EH (cell line): Measurements from ENCODE around the gene SYNE1.
A peak's percentile ranks its signal among the peaks of the same experiment; 100 is the strongest.
"Not testable (repeated sequence)": the region's sequence is repeated elsewhere in the genome, so short reads cannot be mapped to it uniquely, and the experiment has no call there.

Experiments used
- DNase-seq: peaks from one replicate; pipeline ENCODE4 v3.0.0-alpha.2; 2015; ENCODE audit warnings: low read depth

Gene SYNE1, protein sequence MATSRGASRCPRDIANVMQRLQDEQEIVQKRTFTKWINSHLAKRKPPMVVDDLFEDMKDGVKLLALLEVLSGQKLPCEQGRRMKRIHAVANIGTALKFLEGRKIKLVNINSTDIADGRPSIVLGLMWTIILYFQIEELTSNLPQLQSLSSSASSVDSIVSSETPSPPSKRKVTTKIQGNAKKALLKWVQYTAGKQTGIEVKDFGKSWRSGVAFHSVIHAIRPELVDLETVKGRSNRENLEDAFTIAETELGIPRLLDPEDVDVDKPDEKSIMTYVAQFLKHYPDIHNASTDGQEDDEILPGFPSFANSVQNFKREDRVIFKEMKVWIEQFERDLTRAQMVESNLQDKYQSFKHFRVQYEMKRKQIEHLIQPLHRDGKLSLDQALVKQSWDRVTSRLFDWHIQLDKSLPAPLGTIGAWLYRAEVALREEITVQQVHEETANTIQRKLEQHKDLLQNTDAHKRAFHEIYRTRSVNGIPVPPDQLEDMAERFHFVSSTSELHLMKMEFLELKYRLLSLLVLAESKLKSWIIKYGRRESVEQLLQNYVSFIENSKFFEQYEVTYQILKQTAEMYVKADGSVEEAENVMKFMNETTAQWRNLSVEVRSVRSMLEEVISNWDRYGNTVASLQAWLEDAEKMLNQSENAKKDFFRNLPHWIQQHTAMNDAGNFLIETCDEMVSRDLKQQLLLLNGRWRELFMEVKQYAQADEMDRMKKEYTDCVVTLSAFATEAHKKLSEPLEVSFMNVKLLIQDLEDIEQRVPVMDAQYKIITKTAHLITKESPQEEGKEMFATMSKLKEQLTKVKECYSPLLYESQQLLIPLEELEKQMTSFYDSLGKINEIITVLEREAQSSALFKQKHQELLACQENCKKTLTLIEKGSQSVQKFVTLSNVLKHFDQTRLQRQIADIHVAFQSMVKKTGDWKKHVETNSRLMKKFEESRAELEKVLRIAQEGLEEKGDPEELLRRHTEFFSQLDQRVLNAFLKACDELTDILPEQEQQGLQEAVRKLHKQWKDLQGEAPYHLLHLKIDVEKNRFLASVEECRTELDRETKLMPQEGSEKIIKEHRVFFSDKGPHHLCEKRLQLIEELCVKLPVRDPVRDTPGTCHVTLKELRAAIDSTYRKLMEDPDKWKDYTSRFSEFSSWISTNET (N-terminal part only)

DNA sequence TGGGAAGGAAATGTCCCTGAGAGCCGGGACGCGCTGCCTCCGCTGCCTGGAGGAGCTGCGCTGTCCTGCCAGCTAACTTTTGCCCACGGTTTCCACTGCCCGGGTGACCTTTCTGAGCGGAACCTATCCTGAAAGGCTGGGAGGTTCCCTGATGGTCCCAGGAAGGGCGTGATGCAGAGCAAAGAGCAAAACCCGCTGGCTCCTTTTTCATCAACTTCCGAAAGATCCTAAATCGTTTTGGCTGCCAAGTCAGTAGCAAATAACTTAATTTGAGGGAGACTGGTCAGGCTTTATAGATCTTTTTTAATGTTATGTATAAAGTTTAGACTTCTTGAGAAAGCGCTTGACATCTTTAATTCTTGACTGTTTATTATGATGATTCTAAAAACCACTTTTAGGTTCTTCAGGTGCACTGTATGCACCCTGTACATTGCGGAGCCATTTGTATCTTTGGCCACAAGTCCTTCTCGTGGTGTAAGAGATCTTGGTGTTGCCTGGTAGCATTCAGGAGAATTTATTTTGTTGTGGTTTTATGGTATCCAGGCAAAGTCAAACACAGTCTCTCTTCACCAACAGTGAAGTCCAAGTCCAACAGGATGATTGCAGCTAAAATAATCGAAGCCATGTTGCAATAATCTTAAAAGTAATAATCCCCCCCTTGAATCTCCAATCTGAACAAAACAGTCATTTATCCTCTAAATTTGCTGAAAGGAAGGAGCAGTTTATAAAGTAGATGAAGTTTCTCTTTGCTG is at the start of gene SYNE1:
Gene SYNE1, minus strand, starts transcription at position 67 of the 752 bp plus-strand sequence. CDS start 9,031 bp downstream, outside the sequence.
- peak; percentile 35 for DNase-seq

DNA sequence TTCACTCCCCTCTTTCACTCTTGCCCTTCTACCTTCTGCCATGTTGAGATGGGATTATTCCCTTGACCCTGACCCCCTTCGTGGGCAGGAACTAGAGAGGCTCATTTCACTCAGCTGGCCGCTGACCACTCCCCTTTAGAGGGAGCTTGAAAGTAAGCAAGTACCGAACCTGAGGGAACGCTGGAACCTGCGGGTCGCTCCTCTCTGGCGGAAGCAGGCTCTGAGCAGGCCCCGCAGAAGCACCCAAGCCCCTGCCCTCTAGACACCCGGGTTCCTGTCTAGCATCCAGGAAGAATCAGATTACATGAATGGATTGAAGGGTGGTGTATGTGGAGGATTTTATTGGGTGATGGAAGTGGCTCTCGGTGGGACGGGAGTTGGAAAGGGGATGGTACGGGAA is 48.7 kb upstream of the SYNE1 start:
- no peak for DNase-seq

DNA sequence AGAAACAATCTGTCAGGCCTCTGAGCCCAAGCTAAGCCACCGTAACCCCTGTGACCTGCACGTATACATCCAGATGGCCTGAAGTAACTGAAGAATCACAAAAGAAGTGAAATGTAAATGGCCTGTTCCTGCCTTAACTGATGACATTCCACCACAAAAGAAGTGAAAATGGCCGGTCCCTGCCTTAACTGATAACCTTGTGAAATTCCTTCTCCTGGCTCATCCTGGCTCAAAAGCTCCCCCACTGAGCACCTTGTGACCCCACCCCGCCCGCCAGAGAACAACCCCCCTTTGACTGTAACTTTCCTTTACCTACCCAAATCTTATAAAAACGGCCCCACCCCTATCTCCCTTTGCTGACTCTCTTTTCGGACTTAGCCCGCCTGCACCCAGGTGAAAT is 45.8 kb upstream of the SYNE1 start:
- DNase-seq, result not testable (repeated sequence)

DNA sequence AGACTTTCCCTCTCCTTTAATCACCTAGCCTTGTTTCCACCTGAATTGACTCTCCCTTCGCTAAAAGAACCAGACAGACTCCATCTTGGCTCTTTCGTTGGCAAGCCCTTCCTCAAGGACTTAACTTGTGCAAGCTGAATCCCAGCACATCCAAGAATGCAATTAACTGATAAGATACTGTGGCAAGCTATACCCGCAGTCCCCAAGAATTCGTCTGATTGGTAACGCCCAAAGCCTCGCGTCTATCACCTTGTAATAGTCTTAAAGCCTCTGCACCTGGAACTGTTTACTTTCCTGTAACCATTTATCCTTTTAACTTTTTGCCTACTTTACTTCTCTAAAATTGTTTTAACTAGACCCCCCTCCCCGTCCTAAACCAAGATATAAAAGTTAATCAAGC is 45.0 kb upstream of the SYNE1 start:
- DNase-seq, result no peak

DNA sequence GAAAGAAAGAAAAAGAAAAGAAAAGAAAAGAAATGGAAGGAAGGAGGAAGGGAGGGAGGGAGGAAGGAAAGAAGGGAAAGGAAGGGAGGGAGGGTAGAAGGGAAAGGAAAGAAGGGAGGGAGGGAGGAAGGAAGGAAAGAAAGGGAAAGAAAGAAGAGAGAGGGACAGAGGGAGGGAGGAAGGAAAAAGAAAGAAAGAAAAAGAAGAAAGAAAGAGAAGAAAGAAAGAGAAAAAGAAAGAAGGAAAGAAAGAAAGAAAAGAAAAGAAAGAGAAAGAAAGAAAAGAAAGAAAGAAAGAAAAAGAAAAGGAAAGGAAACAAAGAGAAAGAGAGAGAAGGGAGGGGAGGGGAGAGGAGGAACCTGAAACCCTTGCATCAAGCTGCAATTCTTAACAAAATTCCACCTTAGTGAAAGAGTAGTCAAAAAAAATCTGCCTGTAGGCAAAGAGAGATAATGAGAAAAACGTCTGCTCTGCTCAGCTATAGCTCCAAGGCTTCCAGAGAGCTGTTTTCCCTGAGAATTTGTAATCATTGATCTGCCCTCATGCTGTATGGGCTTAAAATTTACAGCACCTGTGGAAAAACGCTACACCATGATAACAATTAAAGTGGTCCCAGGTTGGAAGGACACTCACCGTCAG is 43.8 kb upstream of the SYNE1 start:
- DNase-seq, result no peak

DNA sequence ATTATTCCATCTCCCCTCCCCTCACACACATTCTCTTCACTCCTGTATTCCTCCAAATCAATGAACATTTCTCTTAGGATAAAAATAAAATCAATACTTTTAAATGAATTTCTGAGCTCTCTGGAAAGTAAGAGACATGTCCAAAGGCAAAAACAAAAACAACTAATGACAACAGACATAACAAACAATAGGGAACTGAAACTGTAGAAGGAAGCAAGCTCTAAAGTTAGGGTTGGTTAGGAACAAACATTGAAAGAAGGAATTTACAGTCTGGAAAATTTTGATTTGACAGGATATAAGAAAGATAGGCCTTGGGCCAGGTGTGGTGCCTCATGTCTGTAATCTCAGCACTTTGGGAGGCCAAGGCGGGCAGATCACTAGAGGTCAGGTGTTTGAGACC is 43.0 kb upstream of the SYNE1 start:
- DNase-seq, result no peak

DNA sequence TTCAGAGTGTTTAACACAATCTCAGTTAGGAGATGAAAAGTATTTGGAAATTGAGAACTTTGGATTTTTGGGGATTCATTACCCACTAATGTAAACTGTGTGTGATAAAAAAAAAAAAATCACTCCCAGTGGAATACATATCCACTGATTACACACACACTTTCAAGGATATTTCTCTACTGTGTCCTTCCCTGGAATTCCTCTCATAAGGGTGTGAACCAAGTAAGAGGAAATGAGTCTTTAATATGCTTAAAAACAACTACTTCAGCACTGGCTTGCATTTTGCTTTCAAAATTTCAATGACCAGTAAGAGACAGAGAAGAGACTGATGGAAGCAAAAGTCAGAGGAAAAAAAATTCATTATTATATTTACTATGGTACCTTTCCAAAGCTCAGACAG is 36.1 kb upstream of the SYNE1 start:
- DNase-seq, result peak; percentile 22

DNA sequence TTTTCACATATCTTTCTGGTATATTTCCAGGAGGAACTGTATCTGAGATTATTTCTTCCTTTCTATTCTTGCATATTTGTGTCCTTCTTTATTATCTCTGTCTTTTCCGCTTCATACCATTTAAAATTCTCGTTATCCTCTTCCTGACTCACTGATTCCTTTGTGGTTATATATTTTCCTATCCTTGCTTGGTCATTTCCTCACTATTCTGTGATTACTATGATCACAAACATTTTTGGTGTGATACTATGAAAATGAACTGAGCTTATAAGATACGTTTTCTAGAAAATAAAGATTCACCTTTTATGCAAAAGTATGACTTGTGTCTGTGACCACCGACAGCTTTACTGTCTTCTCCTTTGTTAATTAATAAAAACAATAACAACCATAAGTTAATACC is 34.0 kb upstream of the SYNE1 start:
- peak; percentile 63 for DNase-seq

DNA sequence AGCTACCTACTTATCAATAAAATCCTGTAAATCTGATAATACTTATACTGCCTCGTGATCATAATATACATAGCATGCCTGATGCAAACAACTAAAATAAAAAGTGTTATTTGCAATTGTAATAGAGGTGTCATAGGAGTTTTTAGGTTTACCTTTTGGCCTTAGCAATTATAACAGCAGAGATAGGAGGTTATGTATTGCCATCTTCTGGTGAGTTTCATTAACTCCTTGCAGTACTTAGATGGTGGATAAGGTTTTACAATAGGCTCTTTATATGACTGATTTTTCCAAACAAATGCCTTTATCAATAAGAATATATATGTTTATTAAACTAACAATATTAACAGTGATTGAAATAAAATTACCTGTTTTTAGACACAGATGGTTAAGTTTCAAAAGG is 32.7 kb upstream of the SYNE1 start:
- DNase-seq, result peak; percentile 51

DNA sequence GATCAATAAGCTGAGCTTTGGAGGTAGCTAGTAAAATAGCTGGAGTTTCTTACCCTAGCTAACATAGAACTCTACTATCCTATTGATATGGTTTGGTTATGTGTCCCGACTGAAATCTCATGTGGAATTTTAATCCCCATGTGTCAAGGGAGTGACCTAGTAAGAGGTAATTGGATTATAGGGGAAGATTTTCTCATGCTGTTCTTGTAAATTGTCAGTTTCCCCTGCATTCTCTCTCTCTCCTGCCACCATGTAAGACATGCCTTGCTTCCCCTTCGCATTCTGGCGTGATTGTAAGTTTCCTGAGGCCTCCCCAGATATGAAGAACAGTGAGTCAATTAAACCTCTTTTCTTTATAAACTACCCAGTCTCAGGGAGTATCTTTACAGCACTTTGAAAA is 24.6 kb upstream of the SYNE1 start:
- DNase-seq, result no peak

DNA sequence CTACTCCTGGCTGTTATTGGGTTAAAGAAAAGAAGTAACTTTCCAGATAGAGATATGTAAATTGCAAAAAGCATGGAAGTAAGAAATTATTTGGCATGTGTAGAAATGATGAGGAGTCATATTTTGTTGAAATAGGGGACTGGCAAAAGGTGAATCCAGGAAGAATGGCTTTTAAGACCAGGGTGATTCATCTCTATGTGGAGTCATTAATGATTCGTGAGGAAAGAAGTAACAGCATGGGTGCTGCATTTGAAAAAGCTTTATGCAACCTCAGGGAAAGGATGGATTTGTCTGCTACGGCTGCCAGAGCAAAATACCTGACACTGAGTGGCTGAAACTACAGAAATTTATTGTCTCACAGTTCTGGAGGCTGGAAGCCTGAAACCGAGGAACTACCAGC is 14.8 kb upstream of the SYNE1 start:
- peak; percentile 36 for DNase-seq

DNA sequence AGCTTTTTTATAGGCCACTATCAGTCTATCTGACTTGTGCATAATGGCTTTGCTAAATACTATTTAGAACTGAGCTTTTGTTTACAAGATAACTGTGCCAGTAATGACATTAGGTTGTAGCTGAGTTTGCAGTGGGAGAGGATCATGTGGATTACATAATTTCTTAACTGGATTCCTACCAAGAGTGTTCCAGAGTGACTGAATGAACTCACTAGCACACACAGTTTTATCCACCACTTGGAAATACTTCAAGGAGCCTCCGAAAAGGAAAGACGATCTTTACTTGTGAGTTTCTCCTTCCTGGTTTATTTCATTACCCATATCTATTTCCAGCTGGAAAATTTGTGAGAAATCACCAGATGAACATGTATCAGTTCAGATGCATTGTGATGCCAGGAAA is 10.9 kb upstream of the SYNE1 start:
- DNase-seq, result peak; percentile 42

DNA sequence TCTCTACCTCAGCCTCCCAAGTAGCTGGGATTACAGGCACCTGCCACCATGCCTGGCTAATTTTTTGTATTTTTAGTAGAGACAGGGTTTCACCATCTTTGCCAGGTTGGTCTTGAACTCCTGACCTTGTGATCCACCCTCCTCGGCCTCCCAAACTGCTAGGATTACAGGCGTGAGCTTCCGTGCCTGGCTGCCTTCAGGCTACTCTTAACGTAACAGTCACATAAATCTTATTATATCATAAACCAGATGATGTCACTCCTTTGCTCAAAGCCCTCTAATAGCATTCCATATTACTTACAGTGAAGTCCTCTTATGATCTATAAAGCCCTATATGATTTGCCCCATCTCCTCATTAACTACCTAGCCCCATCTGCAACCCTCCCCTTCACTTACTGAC is 9.6 kb upstream of the SYNE1 start:
- DNase-seq, result not testable (repeated sequence)

DNA sequence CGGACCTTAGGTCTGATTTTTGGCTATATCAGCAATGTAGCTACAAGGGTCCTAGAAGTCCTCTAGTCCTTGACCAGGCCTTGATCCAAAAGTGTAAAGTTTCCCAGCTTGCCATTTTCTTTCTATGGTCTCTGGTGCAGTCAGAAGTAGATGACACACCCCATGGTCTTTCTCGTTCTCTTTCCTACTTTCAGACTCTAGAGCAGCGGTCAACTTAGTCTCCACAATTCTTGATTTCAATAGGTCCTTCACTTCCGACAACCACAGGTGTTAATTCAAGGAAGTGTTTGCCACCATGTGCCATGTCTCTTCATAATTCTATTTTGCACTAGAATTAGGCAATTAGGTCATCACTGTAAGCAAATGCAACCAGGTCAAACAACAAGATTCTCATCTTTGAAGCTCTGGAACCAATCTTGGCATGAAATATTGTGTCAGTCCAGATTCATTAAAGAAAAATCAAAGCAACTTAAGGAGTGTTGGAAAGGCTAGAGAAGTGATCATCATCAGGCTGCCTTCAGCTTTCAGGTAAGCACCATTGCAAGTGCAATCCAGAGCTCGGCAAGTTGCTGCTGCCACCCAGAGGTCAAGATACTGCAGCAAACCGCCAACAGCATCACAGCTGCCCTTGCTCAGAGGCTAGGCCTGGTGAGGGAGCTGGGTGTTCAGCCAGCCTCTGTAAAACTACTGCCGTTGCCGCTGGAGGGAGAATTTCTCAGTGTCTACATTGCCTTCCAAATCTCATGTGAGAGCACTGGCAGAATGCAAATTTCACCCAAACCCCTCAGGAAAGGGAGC is 5.6 kb upstream of the SYNE1 start:
- DNase-seq, result peak; percentile 73

DNA sequence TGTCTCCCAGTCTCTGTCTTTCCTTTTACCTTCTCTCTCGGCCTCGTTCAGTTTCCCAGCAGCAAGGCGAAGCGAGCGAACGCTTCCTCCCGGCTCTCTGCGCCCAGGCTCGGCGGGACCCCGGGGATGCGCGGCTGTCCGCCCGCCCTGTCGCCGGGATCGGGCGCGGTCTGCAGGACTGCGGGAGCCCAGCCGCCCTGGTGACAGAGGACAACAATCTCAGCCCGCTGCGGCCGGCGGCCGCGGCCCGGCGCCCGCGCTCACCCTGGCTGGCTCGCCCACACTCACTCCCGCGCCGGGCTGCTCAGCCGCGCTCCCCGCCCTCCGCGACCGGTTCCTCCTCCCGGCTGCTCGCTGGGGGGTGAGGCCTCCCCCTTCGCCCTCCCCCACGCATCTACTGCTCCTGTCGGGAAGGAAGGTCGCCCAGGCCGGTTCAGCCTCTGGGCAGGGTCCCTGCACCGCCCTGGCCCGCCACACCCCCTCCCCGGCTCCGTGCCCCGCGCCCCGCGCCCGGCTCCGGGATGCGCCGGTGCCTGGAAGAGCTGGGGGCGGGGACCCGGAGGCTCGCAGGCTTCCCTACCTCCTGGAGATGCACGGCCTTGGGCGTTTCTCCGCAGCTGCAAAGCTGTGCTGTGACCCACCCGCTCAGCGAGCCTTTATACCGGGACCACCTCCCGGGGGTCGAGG is 410 bp downstream of the SYNE1 start:
- peak; percentile 41 for DNase-seq

DNA sequence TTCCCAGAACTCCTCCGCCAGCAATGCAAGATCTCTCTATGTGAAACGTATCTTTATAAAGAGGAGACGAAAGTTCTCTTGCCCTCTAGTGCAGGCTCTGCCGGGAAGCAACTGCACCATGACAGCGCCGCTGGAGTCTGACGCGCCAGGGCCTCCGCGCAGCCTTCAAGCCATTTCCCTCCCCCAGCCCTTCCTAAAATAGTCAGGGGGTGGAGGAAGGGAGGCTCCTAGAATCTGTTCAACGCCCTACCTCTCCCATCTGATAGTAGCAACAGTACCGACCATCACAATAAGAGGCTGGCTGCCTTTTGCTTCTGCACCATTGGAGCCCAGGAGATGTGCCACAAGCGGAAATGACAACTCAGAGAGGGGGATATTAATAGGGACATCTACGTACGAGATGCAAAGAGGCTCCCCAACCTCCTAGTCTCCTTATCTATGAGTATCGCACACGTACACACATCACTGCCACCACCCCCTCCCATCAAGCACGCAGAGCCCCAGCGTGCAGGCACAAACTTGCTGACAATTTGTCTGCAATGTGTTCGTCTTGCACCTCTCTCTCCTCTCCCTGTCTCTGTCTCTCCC is 1.0 kb downstream of the SYNE1 start:
- DNase-seq, result peak; percentile 68

DNA sequence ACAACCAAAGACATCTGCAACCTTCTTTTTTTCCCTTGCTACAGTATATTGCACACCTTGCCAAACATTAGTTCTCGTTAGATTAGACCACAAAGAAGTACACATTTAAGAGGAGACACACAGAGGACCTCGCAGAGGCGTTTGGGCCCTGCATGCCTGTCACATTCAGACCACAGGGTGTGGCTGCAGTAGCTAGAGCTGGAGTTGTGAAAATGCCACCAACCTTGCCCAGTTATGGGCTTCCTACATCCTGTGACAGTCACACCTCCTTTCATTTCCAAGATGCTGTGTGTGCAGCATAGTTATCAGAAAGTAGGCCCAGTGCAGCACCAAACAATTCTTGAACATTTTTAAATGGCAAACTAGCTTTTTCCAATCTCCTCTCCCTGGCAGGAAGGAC is 2.4 kb downstream of the SYNE1 start:
- no peak for DNase-seq

DNA sequence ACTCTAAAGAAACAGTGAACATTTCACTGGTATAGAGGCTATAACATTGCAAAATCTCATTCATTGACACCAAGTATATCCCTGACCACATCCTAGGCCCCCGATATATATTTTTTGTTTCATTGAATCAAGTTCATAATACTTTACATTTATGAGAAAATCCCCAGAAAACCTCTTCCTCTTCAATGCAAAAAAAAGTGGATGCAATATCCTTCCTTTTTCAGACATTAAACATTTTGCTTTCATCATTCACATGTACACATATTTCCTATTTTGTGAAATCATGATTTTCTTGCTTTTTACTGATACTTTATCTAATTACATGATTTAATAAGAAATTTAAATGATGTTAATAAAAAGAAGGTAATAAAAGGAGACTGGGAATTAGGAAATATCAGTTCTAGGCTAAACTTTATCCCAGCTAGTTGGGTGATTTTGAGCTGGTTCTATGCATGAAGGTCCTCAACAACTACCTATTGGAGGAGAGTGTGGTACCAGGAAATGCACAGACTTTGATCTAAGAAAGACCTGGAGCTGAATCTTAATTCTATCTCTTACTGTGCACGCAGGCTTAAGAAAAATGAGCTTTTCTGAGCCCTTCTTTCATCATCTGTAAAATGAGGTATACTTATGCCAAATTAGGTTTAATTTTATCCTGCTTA is 4.9 kb downstream of the SYNE1 start:
- DNase-seq, result no peak

DNA sequence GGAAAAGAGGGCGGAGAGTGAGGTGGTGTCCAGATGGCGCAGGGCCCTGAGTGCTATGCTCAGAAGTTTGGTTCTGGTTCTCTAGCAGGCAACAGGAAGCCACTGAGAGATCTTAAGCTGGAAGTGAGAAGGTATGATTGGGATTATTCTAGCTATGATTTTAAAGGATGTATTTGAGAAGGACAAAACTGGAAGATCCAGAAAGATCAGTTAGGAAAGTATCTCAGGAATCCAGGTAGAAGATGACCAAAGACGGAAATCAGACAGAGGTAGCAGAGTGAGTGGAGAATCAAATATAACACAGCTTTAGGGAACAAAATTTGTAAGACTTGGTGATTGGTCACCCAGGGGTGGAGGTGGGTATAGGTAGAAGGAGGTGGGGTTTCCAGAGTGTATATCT is 5.8 kb downstream of the SYNE1 start:
- DNase-seq, result no peak
